ENCODE measurements around the gene FAM90A1.
"Not testable (repeated sequence)": the region's sequence is repeated elsewhere in the genome, so short reads cannot be mapped to it uniquely, and the experiment has no call there.

The FAM90A1 gene

GRCh38 chr12:8226992-8227731 is at the start of gene FAM90A1:
TSS of gene FAM90A1 (minus strand) at chr12:8227618. CDS start at chr12:8224832, 2,786 bp downstream.
- not testable (repeated sequence) for DNase-seq (ENCODE audit: low read depth)

GRCh38 chr12:8276397-8276796 is 49.0 kb upstream of the FAM90A1 start:
- not testable (repeated sequence) for DNase-seq (ENCODE audit: low read depth)

GRCh38 chr12:8266706-8267105 is 39.3 kb upstream of the FAM90A1 start:
- DNase-seq (ENCODE audit: low read depth): not testable (repeated sequence)

GRCh38 chr12:8264236-8264635 is 36.8 kb upstream of the FAM90A1 start:
- not testable (repeated sequence) for DNase-seq (ENCODE audit: low read depth)

- not testable (repeated sequence) for DNase-seq (ENCODE audit: low read depth)
Measured at GRCh38 chr12:8261111-8261554, 33.7 kb upstream of the FAM90A1 start.

GRCh38 chr12:8256356-8256755 is 28.9 kb upstream of the FAM90A1 start:
- DNase-seq (ENCODE audit: low read depth): not testable (repeated sequence)

- not testable (repeated sequence) for DNase-seq (ENCODE audit: low read depth)
Measured at GRCh38 chr12:8254705-8255104, 27.3 kb upstream of the FAM90A1 start.

GRCh38 chr12:8252056-8252818 is 24.8 kb upstream of the FAM90A1 start:
- DNase-seq (ENCODE audit: low read depth): not testable (repeated sequence)

GRCh38 chr12:8251616-8252015 is 24.2 kb upstream of the FAM90A1 start:
- not testable (repeated sequence) for DNase-seq (ENCODE audit: low read depth)

GRCh38 chr12:8246941-8247535 is 19.6 kb upstream of the FAM90A1 start:
- DNase-seq (ENCODE audit: low read depth): not testable (repeated sequence)

GRCh38 chr12:8243682-8244161 is 16.3 kb upstream of the FAM90A1 start:
- not testable (repeated sequence) for DNase-seq (ENCODE audit: low read depth)

- DNase-seq (ENCODE audit: low read depth): peak; percentile 100
Measured at GRCh38 chr12:8242880-8243681, 15.7 kb upstream of the FAM90A1 start.

GRCh38 chr12:8242622-8242879 is 15.1 kb upstream of the FAM90A1 start:
- not testable (repeated sequence) for DNase-seq (ENCODE audit: low read depth)

- peak; percentile 2 for DNase-seq (ENCODE audit: low read depth)
Measured at GRCh38 chr12:8241917-8242621, 14.7 kb upstream of the FAM90A1 start.

- not testable (repeated sequence) for DNase-seq (ENCODE audit: low read depth)
Measured at GRCh38 chr12:8240340-8241114, 13.1 kb upstream of the FAM90A1 start.

GRCh38 chr12:8237031-8237430 is 9.6 kb upstream of the FAM90A1 start:
- not testable (repeated sequence) for DNase-seq (ENCODE audit: low read depth)

GRCh38 chr12:8235316-8236157 is 8.1 kb upstream of the FAM90A1 start:
- DNase-seq (ENCODE audit: low read depth): not testable (repeated sequence)

- DNase-seq (ENCODE audit: low read depth): not testable (repeated sequence)
Measured at GRCh38 chr12:8234746-8235145, 7.3 kb upstream of the FAM90A1 start.

- DNase-seq (ENCODE audit: low read depth): not testable (repeated sequence)
Measured at GRCh38 chr12:8233935-8234495, 6.6 kb upstream of the FAM90A1 start.
